DND-41 (cell line): ENCODE measurements around the gene ADAM20.

Experiments
- EZH2 ChIP-seq: IDR thresholded peaks from 3 replicates; pipeline ENCODE4 v1.6.1; 2012; ENCODE audit warnings: borderline replicate concordance, low read depth, mild to moderate bottlenecking, moderate library complexity, low read length, inconsistent platforms; ENCODE audit not compliant: severe bottlenecking
- TF ChIP-seq, protein P1 (sequence below): IDR thresholded peaks from 2 replicates; pipeline ENCODE4 v1.5.1; 2012; ENCODE audit warnings: borderline replicate concordance, low read length, moderate library complexity, mild to moderate bottlenecking; ENCODE audit not compliant: poor library complexity, severe bottlenecking; ENCODE audit errors: extremely low read depth

DNA sequence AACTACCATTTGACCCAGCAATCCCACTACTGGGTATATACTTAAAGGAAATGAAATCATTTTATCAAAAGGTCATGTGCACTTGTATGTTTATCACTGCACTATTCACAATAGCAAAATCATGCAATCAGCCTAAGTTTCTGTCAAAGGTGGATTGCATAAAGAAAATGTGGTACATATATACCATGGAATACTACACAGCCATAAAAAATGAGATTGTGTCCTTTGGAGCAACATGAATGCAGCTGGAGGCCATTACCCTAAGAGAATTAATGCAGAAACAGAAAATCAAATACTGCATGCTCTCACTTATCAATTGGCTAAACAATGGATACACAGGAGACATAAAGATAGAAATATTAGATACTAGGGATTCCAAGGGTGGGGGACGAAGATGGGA is 38.2 kb upstream of the ADAM20 start:
- TF ChIP-seq, protein P1, sequence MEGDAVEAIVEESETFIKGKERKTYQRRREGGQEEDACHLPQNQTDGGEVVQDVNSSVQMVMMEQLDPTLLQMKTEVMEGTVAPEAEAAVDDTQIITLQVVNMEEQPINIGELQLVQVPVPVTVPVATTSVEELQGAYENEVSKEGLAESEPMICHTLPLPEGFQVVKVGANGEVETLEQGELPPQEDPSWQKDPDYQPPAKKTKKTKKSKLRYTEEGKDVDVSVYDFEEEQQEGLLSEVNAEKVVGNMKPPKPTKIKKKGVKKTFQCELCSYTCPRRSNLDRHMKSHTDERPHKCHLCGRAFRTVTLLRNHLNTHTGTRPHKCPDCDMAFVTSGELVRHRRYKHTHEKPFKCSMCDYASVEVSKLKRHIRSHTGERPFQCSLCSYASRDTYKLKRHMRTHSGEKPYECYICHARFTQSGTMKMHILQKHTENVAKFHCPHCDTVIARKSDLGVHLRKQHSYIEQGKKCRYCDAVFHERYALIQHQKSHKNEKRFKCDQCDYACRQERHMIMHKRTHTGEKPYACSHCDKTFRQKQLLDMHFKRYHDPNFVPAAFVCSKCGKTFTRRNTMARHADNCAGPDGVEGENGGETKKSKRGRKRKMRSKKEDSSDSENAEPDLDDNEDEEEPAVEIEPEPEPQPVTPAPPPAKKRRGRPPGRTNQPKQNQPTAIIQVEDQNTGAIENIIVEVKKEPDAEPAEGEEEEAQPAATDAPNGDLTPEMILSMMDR, result no peak
- no peak for TF ChIP-seq EZH2
